GM12878 (cell line): ENCODE results near the gene SH3GL3. TPM values are rescaled to one million over a fixed set of nuclear protein-coding genes. Genes with fewer than 3 reads are reported as not detected.

Experiments used
- ATAC-seq: fragments of 200-7000 bp; cut with Tn5 transposase; 3 replicates; pipeline ENCODE4 v1.9.1; 2020; ENCODE audit warnings: mild to moderate bottlenecking, moderate library complexity
- BruUV-seq: library from RNA; stranded (reverse); fragments of 400-500 nt; replicated peaks from 2 replicates; lab custom pipeline; 2021; lab: Mats Ljungman, UMichigan
- CTCF ChIA-PET: fragments of 300-600 bp; sonication (Branson Sonifier 250); formaldehyde crosslinking; extraction: SDS; loops from one replicate; lab custom pipeline; 2021; ENCODE audit warnings: inconsistent platforms; lab: Yijun Ruan, JAX
- POLR2A ChIA-PET: fragments of 350-600 bp; formaldehyde crosslinking; extraction: SDS; loops from one replicate; lab custom pipeline; 2021; ENCODE audit warnings: inconsistent platforms; lab: Charles Lee
- RAD21 ChIA-PET: fragments of 300-600 bp; sonication (Branson Sonifier 250); formaldehyde crosslinking; loops from one replicate; lab custom pipeline; 2023; ENCODE audit warnings: antibody characterized with exemption; ENCODE audit not compliant: unreplicated experiment; lab: Charles Lee
- SMC1A ChIA-PET: fragments of 300-600 bp; sonication (Branson Sonifier 250); formaldehyde crosslinking; loops from one replicate; lab custom pipeline; 2023; ENCODE audit not compliant: unreplicated experiment, uncharacterized antibody; lab: Charles Lee
- DNase-seq: peaks from one replicate; pipeline ENCODE4 v3.0.0-alpha.2; 2011; ENCODE audit warnings: low read depth, low spot score
- FAIRE-seq: peaks from 3 replicates; lab custom pipeline; 2011; peaks lifted over from hg19 to GRCh38; lab: Jason Lieb, UNC
- H2AFZ ChIP-seq: 2 replicates; pipeline ENCODE4 v1.6.0; 2011; ENCODE audit warnings: low read depth, low read length, control low read depth; ENCODE audit not compliant: control insufficient read depth
- H3K27ac ChIP-seq: 2 replicates; pipeline ENCODE4 v1.5.1; 2011; ENCODE audit warnings: control low read depth; ENCODE audit not compliant: control insufficient read depth, insufficient read depth
- H3K27me3 ChIP-seq, 2 experiments: replicated peaks in 1 of 2; 2 replicates each; pipeline versions ENCODE4 v1.6.0 to v1.6.1; 2011; ENCODE audit warnings: low read length in 1 of 2; ENCODE audit not compliant: control insufficient read depth in 2 of 2, insufficient read depth in 2 of 2
- H3K36me3 ChIP-seq, 2 experiments: 2 replicates each; pipeline ENCODE4 v1.5.1; 2011; ENCODE audit warnings: low read length in 1 of 2; ENCODE audit not compliant: control insufficient read depth in 2 of 2, insufficient read depth in 2 of 2
- H3K4me1 ChIP-seq: 2 replicates; pipeline ENCODE4 v1.6.1; 2011; ENCODE audit warnings: mild to moderate bottlenecking, low read length, moderate library complexity, mixed read lengths; ENCODE audit not compliant: control insufficient read depth, insufficient read depth
- H3K4me2 ChIP-seq: 2 replicates; pipeline ENCODE4 v1.6.0; 2011; ENCODE audit warnings: control low read depth; ENCODE audit not compliant: control insufficient read depth, insufficient read depth
- H3K4me3 ChIP-seq: fragments of 200-600 bp; sonication (generic); 2 replicates; pipeline ENCODE4 v1.5.1; 2016
- H3K79me2 ChIP-seq: 2 replicates; pipeline ENCODE4 v1.6.0; 2011; ENCODE audit warnings: low read length; ENCODE audit not compliant: control insufficient read depth, insufficient read depth
- H3K9ac ChIP-seq: 2 replicates; pipeline ENCODE4 v1.8.0; 2011; ENCODE audit warnings: low read length, control low read depth, mixed read lengths; ENCODE audit not compliant: control insufficient read depth, insufficient read depth
- H3K9me3 ChIP-seq: replicated peaks from 3 replicates; pipeline ENCODE4 v1.5.1; 2011; ENCODE audit warnings: mild to moderate bottlenecking, low read length; ENCODE audit not compliant: control insufficient read depth, insufficient read depth
- H4K20me1 ChIP-seq: 2 replicates; pipeline ENCODE4 v1.6.0; 2011; ENCODE audit not compliant: control insufficient read depth, insufficient read depth
- ATF2 ChIP-seq: IDR thresholded peaks from 2 replicates; pipeline ENCODE4 v1.6.1; 2012; ENCODE audit warnings: low read length, inconsistent platforms
- ATF7 ChIP-seq: fragments of 450-650 bp; IDR thresholded peaks from 2 replicates; pipeline ENCODE4 v1.6.1; 2016; ENCODE audit warnings: low read depth, mild to moderate bottlenecking
- BMI1 ChIP-seq: fragments of 450-650 bp; IDR thresholded peaks from 2 replicates; pipeline ENCODE4 v1.6.1; 2016; ENCODE audit warnings: mild to moderate bottlenecking, moderate library complexity, borderline replicate concordance
- CBX5 ChIP-seq: sonication (generic); IDR thresholded peaks from 2 replicates; pipeline ENCODE4 v1.6.1; 2016; ENCODE audit warnings: low read depth, moderate library complexity, mild to moderate bottlenecking, inconsistent platforms
- E2F8 ChIP-seq: fragments of 450-650 bp; IDR thresholded peaks from 2 replicates; pipeline ENCODE4 v1.6.1; 2018; ENCODE audit warnings: mild to moderate bottlenecking, low read depth, moderate library complexity; ENCODE audit not compliant: partially characterized antibody
- HDGF ChIP-seq: fragments of 450-650 bp; IDR thresholded peaks from 2 replicates; pipeline ENCODE4 v1.6.1; 2016; ENCODE audit warnings: antibody characterized with exemption
- MTA2 ChIP-seq: fragments of 450-650 bp; IDR thresholded peaks from 2 replicates; pipeline ENCODE4 v1.6.1; 2016; ENCODE audit warnings: low read depth, mild to moderate bottlenecking, moderate library complexity
- NR2F1 ChIP-seq: fragments of 450-650 bp; conservative IDR thresholded peaks from 2 replicates; pipeline ENCODE4 v1.6.1; 2017; ENCODE audit warnings: mild to moderate bottlenecking
- PAX8 ChIP-seq: fragments of 450-650 bp; IDR thresholded peaks from 2 replicates; pipeline ENCODE4 v1.6.1; 2017; ENCODE audit warnings: mild to moderate bottlenecking, moderate library complexity
- RAD21 ChIP-seq: IDR thresholded peaks from 2 replicates; pipeline ENCODE4 v1.6.1; 2011; ENCODE audit warnings: mild to moderate bottlenecking, low read depth, low read length, moderate library complexity; ENCODE audit not compliant: insufficient read depth
- RAD51 ChIP-seq: fragments of 450-650 bp; IDR thresholded peaks from 2 replicates; pipeline ENCODE4 v1.6.1; 2016; ENCODE audit warnings: moderate library complexity, mild to moderate bottlenecking, inconsistent platforms
- STAT1 ChIP-seq: fragments of 450-650 bp; conservative IDR thresholded peaks from 2 replicates; pipeline ENCODE4 v1.6.1; 2014; ENCODE audit warnings: antibody characterized with exemption, mild to moderate bottlenecking
- TARDBP ChIP-seq: IDR thresholded peaks from 2 replicates; pipeline ENCODE4 v1.6.1; 2016; ENCODE audit warnings: borderline replicate concordance
- WRNIP1 ChIP-seq: IDR thresholded peaks from 2 replicates; pipeline ENCODE4 v1.6.1; 2011; ENCODE audit warnings: low read depth, low read length, improper control_type of control experiment, borderline replicate concordance
- WGBS: methylation state at CpG from one replicate; pipeline ENCODE4 v1.1.6; 2016; ENCODE audit warnings: low lambda C conversion rate; ENCODE audit not compliant: insufficient replicate concordance, insufficient coverage; ENCODE audit errors: missing lambda C conversion rate; 5-methylcytosine and 5-hydroxymethylcytosine counted together
- in situ Hi-C: fragments of 300-500 bp; cut with MboI; formaldehyde crosslinking; loops from 9 replicates; pipeline ENCODE4 v1.14.3; 2018; ENCODE audit warnings: mixed read lengths
- intact Hi-C: fragments of 100-400 bp; cut with micrococcal nuclease; formaldehyde crosslinking; loops from one replicate; pipeline ENCODE4 v1.14.2; 2022; ENCODE audit not compliant: unreplicated experiment
- polyA plus RNA-seq, 11 experiments: library from polyadenylated mRNA; depleted of rRNA in 4 of 11; unstranded in 6 of 11; stranded (reverse) in 5 of 11; fragments of >200 nt; fragmentation: Nextera tagmentation in 4 of 11; fragmentation: Illumina TruSeq in 1 of 11; extraction: Ambion mirVana in 4 of 11; extraction: Trizol in 1 of 11; gene quantifications; 1 replicate in 1 of 11; 2 replicates in 10 of 11; pipeline versions ENCODE4 v1.2.1 to v1.2.3, GENCODE V29; 2011 to 2016; ENCODE audit warnings: inconsistent platforms in 2 of 11, missing spikeins in 2 of 11, low read depth in 1 of 11
- total RNA-seq, 4 experiments: library from RNA; depleted of rRNA in 3 of 4; stranded (reverse); fragments of >200 nt in 3 of 4; fragmentation: Illumina TruSeq in 1 of 4; extraction: Trizol in 1 of 4; gene quantifications; 2 replicates each; pipeline versions ENCODE4 v1.2.1 to v1.2.3, GENCODE V29; 2013 to 2021
- TF ChIP-seq, protein P1 (sequence below), 3 experiments: IDR thresholded peaks in 2 of 3; conservative IDR thresholded peaks in 1 of 3; 2 replicates each; pipeline ENCODE4 v1.5.1; 2011; ENCODE audit warnings: low read depth in 3 of 3, low read length in 3 of 3, mild to moderate bottlenecking in 3 of 3, control low read depth in 2 of 3, moderate library complexity in 2 of 3, inconsistent platforms in 1 of 3, mixed read lengths in 1 of 3; ENCODE audit not compliant: control insufficient read depth in 2 of 3, insufficient read depth in 1 of 3; ENCODE audit errors: extremely low read depth in 1 of 3
- TF ChIP-seq, protein P2 (sequence below): fragments of 150-350 bp; IDR thresholded peaks from 2 replicates; pipeline ENCODE4 v1.6.1; 2014; ENCODE audit warnings: mild to moderate bottlenecking, low read depth, low read length

Gene SH3GL3
- total and polyA plus RNA-seq, 10 of the 15 experiments (the other 5 are each of a cell fraction or from before 2014, with no cell fraction given): not detected

DNA sequence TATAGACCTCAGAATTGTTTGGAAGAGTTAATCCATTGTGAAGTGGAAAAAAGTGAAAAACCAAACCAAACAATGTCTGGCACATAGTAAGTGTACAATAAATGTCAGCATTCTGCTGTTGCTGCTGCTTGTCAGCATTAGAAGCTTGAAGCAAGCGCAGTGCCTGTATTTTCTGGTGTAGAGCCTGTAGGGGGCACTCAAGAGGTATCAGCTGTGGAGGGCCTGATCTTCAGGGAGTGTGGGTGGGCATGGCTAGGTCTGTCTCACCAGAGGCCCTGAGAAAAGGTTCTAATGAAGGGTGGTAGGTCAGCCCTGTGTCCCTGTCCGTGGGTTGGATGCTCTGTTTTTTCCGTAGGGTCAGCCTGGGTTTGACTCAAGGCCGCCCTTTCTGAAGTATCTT, 210.4 kb downstream of the SH3GL3 start:
- Histone ChIP-seq H3K4me2 (no peak overlapping the region), H3K9me3 (no peaks in the 10 kb centered on the region; the same call in 1 of the 3 replicates), H3K79me2 (no peaks in the 10 kb centered on the region), H3K9ac (no peak overlapping the region), H3K4me3 (no peak overlapping the region), H3K27ac (no peak overlapping the region), H3K27me3 (peaks cover 6 to 7% of the 10 kb centered on the region in 2 experiments; a peak in 3 of 4 replicates), H3K36me3 (no peaks in the 10 kb centered on the region), H2AFZ (no peak overlapping the region), H3K4me1 (no peaks in the 10 kb centered on the region), H4K20me1 (no peaks in the 10 kb centered on the region)
- SMC1A ChIA-PET: interaction anchor here (0.9 to 2.1 kb wide), 3 partner anchors 334 to 367 kb away, joined by 3 to 6 read pairs (median 4); no protein-coding TSS in a partner anchor
- RAD21 ChIA-PET: no interaction called here
- in situ Hi-C loops (no loop called here), intact Hi-C loops (no loop called here)
- no peak for FAIRE-seq
- 47% methylated on average over 4 of the region's 4 CpGs for WGBS
- TF ChIP-seq BMI1: no peak
- no peak for TF ChIP-seq STAT1
- TF ChIP-seq HDGF: no peak
- TF ChIP-seq WRNIP1: no peak
- no peak for TF ChIP-seq RAD51
- TF ChIP-seq ATF2: no peak
- TF ChIP-seq TARDBP: no peak
- no peak for TF ChIP-seq MTA2
- TF ChIP-seq NR2F1: no peak
- TF ChIP-seq PAX8: no peak
- TF ChIP-seq E2F8: no peak
- TF ChIP-seq, protein P1, sequence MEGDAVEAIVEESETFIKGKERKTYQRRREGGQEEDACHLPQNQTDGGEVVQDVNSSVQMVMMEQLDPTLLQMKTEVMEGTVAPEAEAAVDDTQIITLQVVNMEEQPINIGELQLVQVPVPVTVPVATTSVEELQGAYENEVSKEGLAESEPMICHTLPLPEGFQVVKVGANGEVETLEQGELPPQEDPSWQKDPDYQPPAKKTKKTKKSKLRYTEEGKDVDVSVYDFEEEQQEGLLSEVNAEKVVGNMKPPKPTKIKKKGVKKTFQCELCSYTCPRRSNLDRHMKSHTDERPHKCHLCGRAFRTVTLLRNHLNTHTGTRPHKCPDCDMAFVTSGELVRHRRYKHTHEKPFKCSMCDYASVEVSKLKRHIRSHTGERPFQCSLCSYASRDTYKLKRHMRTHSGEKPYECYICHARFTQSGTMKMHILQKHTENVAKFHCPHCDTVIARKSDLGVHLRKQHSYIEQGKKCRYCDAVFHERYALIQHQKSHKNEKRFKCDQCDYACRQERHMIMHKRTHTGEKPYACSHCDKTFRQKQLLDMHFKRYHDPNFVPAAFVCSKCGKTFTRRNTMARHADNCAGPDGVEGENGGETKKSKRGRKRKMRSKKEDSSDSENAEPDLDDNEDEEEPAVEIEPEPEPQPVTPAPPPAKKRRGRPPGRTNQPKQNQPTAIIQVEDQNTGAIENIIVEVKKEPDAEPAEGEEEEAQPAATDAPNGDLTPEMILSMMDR (IDR thresholded peaks at IDR 0.05 in 2 of 3, conservative IDR thresholded peaks at IDR 0.05 in 1 of 3; ENCODE audit: control insufficient read depth in 2 of 3, extremely low read depth in 1 of 3, insufficient read depth in 1 of 3, low read depth in 3 of 3, low read length in 3 of 3): peak in 2 of 3 experiments; percentile 8 to 38; a peak in 2 of 6 replicates
- TF ChIP-seq ATF7: no peak
- no peak for TF ChIP-seq CBX5
- TF ChIP-seq, protein P2, sequence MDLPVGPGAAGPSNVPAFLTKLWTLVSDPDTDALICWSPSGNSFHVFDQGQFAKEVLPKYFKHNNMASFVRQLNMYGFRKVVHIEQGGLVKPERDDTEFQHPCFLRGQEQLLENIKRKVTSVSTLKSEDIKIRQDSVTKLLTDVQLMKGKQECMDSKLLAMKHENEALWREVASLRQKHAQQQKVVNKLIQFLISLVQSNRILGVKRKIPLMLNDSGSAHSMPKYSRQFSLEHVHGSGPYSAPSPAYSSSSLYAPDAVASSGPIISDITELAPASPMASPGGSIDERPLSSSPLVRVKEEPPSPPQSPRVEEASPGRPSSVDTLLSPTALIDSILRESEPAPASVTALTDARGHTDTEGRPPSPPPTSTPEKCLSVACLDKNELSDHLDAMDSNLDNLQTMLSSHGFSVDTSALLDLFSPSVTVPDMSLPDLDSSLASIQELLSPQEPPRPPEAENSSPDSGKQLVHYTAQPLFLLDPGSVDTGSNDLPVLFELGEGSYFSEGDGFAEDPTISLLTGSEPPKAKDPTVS: no peak
- 0 out of 2 replicates have a peak, but pooled peaks have one; percentile 30 for TF ChIP-seq RAD21
- no peak for DNase-seq
- POLR2A ChIA-PET: no interaction called here
- no peak for ATAC-seq
- CTCF ChIA-PET: interaction anchor here (0.6 to 2.2 kb wide), 5 partner anchors 11 to 367 kb away, joined by 3 to 10 read pairs (median 3); no protein-coding TSS in a partner anchor
- BruUV-seq: no TSS peak
